HuH-7 (cell line): ENCODE measurements around the gene GSK3A.
A peak's percentile ranks its signal among the peaks of the same experiment; 100 is the strongest.

ENCODE experiments used
- DNase-seq: peaks from one replicate; pipeline ENCODE4 v3.0.0; 2011; ENCODE audit warnings: low spot score

The GSK3A gene

DNA sequence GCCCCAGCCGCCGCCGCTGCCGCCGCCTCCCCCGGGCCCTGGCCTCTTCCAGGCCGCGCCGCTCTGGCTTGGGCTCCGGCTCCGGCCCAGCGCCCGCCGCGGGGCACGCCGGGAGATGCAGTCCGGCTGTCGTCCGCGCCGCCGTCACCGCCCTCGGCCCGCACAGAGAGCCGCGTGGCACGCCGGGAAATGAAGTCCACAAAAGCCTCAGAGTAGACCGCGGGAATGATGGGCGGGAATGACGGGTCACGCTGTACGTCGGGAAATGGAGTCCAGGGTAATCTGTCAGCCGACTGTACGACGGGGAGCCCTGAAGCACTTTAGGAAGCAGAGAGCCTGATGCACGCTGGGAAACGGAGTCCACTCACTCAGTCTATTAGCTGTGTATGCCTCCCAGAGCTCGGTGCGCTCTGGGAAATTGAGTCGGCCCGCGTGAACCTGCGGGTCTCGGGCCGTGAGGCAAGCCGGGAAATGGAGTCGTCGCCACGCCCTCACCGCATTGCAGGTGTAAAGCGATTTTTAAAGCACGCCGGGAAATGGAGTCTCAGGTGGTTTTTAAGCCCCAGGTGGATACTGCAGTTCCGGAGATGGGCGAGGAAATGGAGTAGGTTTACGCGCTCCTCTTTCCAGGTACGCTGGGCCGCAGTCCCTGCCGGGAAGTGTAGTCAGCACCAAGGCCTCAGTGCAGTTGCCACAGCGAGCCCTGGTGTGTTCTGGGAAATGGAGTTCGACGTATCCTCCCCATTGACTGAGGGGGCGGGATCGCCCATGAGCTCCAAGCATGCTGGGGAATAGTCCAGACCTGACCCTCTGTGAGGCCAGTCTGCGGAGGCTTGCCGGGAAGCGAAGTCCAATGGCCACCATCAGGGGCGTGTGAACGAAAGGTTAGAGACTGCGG is at the start of gene GSK3A:
TSS of gene GSK3A (minus strand) at position 91 of the 898 bp plus-strand sequence. CDS start 137 bp downstream, outside the sequence.
- DNase-seq = peak; percentile 94

DNA sequence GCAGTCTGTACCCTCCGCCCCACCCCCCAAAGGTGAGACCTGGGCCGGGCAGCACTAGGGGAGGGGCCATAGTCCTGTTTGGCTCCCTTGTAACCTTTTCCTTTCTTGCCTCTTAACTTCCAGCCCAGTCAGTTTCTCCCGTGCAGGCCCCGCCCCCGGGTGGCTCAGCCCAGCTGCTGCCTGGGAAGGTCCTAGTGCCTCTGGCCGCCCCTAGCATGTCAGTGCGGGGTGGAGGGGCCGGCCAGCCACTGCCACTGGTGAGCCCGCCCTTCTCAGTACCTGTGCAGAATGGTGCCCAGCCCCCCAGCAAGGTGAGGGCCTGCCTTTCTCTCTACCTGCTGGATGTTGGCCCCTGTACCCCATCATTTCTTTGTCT is 49.0 kb upstream of the GSK3A start:
- no peak for DNase-seq

DNA sequence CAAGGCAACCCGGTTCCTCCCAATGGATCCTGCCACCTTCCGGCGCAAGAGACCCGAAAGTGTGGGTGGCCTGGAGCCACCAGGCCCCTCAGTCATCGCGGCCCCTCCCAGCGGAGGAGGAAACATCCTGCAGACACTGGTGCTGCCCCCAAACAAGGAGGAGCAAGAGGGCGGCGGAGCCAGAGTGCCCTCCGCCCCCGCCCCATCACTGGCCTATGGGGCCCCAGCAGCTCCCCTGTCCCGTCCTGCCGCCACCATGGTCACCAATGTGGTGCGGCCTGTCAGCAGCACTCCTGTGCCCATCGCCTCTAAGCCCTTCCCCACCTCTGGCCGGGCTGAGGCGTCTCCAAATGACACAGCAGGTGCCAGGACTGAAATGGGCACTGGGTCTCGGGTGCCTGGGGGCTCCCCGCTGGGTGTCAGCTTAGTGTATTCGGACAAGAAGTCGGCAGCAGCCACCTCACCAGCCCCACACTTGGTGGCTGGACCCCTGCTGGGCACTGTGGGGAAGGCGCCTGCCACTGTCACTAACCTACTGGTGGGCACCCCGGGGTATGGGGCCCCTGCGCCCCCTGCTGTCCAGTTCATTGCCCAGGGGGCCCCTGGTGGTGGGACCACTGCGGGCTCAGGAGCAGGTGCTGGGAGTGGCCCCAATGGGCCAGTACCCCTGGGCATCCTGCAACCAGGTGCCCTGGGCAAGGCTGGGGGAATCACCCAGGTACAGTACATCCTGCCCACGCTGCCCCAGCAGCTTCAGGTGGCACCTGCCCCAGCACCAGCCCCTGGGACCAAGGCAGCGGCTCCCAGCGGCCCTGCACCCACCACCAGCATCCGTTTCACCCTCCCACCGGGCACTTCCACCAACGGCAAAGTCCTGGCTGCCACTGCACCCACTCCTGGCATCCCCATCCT is 48.4 kb upstream of the GSK3A start:
- peak; percentile 76 for DNase-seq

DNA sequence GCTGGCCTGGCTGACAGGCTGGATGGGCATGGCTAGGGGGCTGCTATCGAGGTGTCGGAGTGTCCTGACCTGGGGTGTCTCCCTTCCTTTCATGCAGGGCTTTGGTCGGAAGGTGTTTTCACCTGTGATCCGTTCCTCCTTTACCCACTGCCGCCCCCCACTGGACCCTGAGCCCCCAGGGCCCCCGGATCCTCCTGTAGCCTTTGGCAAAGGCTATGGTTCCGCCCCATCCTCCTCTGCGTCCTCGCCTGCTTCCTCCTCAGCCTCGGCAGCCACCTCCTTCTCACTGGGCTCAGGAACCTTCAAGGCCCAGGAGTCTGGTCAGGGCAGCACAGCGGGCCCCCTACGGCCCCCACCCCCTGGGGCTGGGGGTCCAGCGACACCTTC is 47.7 kb upstream of the GSK3A start:
- DNase-seq = no peak

DNA sequence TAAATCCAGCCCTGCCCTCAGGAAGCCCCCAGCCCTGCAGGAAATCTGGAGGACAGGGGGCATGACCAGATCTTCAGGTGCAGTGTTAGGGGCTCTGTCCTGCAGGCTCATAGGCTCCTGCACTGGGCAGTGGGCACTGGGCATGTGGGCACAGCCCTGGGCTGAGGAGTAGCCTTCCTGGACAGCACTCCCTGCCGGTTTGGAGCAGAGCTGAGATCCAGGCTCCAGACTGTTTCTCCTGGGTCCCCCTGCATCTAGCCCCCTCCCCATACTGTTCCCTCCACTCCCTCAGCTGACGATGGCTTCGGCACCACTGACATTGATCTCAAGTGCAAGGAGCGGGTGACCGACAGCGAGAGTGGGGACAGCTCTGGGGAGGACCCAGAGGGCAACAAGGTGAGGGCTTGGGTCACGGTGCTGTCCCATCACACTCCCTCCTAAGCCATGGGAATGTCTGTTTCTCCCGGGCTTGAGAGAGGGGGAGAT is 47.2 kb upstream of the GSK3A start:
- DNase-seq = no peak

DNA sequence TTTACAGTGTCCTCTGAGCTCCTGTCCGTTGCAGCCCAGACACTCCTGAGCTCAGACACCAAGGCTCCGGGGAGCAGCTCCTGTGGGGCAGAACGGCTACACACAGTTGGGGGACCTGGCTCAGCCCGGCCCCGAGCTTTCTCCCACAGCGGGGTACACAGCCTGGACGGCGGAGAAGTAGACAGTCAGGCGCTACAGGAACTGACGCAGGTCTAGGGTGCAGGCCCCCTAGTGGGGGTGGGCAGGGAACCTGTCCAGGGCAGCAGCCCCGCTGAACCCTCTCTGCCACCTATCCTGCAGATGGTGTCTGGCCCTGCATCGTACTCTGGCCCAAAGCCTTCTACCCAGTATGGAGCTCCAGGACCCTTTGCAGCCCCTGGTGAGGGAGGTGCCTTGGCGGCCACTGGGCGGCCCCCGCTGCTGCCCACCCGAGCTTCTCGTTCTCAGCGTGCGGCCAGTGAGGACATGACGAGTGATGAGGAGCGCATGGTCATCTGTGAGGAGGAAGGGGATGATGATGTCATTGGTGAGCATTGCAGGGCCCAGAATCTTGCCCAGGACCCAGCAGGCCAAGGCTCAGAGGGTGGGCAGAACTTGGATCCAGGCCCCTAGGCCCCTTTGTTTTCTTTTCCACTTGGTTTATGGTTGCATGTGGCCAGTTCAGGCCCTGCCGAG is 46.6 kb upstream of the GSK3A start:
- DNase-seq = no peak

DNA sequence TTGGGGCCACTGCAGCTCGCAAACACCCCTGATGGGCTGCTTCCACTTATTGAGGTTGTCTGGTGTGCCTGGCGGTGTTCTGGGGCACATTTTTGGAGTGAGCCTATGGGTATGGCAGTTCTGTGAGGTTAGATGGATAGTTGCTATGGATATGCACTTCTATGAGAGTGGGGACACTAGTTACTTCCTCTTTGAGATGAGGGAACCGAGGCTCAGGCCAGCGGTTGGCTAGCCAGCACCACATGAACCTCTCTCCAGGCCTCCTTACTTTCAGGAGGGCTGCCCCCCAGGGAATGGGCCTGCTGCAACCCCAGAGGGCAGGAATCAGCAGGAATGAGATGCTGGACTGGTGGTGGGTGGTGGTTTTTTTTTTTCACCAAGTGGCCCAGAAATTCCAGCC is 46.0 kb upstream of the GSK3A start:
- no peak for DNase-seq

DNA sequence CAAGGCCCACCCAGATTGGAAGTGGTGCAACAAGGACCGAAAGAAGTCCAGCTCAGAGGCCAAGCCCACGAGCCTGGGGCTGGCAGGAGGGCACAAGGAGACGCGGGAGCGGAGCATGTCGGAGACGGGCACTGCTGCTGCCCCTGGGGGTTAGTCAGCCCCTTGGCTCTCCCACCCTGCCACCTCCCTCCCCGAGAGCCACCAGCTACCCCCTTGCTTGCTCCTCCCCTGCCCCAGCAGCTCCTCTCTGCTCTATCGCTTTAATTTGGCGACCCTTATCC is 45.4 kb upstream of the GSK3A start:
- DNase-seq = no peak

DNA sequence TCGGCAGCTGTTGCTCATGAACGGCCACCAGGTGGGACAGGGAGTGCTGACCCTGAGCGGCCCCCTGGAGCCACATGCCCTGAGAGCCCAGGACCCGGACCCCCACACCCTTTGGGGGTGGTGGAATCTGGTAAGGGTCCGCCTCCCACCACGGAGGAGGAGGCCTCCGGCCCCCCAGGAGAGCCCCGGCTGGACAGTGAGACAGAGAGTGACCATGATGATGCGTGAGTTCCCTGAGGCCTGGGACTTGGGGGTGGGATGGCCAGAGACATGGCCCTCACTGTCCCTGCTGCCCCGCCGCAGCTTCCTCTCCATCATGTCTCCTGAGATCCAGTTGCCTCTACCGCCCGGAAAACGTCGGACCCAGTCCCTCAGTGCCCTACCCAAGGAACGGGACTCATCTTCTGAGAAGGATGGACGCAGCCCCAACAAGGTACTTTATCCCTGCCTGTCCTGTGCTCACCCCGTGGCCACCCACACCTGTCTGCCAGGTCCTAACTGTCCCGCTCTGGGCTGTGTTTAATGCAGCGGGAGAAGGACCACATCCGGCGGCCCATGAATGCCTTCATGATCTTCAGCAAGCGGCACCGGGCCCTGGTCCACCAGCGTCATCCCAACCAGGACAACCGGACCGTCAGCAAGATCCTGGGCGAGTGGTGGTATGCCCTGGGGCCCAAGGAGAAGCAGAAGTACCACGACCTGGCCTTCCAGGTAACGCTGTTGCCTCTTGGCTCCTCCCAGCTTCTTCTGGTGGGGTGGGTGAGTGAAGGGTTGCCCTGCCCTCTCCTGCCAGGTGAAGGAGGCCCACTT is 44.8 kb upstream of the GSK3A start:
- DNase-seq = no peak

DNA sequence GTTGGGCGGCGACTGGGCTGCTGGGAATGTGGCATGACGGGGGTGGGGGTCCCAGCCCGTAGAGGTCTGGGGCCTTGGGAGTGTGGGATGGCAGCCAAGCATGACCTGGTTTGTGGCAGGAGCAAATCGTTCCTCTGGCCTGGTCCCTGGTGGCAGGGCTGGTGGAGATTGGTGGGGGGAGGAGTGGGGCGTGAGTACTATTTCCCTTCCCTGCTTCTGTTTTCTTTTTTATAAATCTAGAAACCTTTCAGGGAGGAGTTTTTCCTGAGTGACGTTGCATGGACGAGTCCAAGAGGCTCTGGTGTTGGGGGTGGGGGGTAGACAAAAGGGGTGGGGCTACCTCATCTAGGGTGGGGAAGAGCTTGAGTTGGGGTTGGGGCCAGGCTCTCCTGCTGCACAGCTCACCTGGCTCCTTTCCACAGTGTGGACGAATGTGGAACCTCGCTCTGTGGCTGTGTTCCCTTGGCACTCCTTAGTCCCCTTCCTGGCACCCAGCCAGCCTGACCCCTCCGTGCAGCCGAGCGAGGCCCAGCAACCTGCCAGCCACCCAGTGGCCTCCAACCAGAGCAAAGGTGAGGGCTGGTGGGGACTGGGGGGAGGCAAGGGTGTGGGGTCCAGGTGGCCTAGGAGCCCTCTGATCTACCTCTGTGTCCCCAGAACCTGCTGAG is 44.1 kb upstream of the GSK3A start:
- DNase-seq = no peak

DNA sequence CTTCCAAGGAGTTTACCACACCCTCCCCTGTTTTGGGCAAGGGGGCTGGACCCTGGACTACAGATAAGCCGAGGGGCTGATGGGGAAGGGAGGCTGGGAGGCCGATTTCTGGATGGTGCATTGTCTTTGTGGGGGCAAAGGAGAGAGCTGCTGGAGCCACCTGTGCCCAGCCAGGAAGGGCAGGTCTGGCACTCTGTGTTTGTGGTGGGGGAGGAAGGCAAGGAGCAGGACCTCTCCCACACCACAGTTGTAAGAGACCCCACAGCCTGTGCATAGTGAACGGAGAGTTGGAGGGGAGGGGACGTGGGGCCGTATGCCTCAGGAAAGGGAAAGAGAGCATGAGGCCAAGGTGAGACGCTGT is 43.6 kb upstream of the GSK3A start:
- DNase-seq = no peak

DNA sequence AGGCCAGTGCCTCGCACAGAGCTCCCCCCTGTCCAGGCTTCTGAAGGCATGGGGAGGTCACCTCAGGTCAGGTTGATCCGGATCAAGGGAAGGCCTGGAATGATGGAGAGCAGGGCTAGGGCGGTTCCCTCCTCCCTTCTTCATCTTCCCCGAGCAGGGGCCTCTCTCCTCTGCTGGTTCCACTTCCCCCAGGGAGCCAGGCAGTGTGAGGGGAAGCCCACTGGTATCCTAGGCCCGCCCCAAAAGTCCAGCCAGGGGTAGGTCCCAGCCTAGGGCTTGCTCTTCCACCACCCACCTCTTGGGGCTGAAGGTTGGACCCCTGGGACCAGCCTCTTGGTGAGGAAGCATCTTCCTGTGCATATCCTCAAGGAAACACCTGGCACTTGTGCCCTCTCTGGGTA is 43.1 kb upstream of the GSK3A start:
- DNase-seq = no peak

DNA sequence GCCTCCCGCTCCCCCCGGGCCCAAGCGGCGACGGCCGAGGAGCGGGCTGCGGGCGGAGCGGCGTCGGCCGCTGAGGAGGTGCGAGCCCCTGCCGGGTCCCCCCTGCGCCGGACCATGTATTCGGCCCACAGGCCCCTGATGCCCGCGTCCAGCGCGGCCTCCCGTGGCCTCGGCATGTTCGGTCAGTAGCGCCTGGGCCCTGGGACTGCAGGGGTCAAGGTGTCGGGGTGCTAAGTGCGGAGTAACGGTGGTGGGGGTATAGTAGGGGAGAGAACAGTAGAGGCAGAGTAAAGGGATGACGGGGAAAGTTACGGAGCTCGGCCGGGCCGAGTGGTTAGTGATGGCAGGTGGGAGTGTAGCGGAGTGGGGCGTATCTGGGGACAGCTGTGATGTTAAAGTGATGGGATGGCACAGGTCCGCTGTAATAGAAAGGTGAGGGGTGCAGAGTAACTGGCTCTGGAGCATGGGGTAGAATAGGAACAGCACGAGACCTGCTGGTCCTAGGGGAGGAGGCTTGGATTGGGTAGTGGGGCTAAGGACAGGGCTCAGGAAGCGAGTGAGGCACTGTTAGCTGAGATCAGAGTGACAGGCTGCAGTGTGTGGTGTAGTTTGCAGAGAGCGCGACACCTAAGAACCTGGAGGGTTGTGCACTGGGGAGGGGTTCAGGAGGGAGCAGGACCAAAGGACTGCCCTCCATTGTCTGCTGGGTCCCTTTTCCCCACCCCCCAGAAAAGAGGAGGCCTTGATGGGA is 42.4 kb upstream of the GSK3A start:
- DNase-seq = no peak

DNA sequence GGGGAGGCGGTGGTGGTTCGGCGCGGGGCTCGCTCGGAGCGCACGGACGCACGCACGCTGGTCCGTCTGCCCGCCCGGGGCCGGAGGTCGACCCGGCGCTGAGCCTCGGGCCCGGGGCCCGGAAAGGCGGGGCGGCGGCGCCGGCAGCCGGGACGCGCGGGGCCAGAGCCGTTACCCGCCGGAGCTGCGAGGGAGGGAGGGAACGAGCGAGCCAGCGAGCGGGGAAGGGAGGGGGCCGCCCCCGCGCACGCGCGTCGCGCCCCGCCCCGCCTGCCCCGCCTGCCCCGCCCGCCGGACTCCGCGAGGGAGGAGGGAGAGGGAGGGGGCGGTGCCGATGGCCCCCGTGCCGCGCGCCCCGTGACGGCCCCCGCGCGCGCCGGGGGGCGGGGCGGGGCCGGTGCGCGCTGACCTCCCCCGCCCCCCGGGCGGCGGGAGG is 41.7 kb upstream of the GSK3A start:
- DNase-seq = peak; percentile 82

DNA sequence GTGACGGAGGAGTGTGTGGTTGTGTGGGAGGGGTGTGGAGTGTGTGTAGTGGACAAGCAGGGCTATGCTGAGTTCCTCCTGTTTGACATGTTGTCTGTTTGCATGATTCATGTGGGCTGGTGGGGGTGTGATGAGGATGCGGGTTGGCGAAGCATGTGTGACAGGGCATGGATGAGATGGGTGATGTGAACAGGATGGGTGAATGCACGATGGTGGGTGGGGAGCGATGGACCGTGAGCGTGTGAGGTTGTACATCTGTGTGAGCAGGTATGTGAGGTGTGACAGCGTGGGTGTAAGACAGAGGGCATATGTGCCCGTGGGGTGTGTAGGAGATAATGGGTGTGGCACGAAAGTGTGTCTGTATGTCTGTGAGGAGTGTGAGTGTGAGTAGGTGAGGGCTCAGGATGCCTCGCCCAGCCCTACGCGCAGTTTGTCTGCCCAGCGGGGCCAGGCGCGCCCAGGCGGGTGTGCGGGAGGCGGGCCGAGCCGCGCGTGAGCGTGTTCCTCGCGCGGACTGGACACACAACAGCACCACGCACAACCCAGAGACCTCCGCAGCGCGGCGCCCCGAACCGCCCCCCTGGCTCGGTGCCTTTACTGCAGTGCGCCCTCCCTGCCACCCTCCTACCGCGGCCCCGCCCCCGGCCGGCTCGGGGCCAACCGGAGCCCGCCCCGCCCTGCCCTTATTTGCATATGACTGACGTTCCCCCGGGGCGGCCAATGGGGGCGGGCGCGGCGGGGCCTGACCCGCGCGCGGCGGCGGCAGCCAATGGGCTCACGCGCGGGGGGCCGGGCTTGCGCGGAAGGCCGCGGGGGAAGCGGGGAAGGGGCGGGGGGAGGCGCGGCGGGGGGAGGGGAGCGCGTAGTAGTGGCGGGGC is 41.0 kb upstream of the GSK3A start:
- peak; percentile 99 for DNase-seq

DNA sequence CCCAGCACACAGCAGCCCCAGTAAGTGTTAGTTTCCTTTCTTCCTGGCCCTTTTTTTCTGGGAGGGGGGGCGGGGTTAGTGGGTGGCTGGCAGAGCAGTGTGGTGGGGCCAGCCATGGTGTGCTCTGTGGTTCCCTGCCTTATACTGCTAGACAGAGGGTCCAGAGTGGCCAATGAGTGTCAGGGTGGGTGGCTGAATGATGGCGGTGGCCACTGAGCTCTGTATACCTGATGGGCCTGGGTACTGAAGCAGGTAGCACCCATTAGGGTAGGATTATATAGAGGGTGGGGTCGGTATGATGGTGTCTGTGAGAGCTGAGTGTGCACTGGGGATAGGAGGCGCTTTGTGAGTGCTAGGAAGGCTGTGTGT is 40.4 kb upstream of the GSK3A start:
- DNase-seq = no peak

DNA sequence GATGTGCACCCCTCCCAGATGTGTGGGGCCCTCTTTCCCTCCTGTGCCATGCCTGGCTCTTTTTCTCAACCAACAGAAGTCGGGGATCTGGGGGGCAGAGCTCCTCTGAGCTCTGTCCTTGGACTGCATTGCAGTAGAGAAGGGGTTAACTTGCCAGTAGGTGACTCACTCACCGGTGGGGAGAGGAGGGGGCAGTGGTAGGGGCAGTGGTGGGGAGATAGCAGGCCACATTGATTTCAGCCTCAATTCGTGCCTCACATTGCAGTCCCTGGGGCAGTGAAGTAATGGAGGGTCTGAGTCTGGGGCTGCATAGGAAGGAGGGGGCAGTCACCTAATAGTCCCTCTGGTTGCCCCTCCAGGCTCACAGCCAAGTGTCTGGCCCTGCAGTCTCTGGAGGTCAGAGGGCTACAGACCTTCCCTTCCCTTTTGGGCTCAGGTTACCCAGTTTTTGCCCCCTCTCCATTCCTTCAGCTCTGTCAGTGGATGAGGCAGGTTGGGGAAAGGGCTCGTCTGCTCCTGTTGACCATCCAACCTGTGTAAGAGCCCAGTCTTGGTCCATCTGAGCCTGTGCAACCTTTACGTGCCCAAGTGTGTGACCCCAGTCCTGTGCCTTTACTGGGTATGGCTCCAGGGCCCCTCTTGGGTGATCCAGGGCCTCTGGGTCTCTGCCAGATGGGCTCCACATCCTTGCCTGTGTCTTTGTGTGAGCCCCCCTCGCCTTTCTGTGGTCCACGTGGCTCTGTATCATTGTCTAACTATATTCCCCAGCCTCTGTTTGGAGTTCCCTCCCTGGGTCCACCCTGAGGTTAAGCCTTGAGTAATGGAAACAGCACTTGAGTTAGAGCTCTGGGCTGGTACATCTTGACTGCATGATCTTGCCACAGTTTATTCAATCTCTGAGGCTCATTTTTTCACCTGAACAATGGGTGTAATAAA is 39.7 kb upstream of the GSK3A start:
- no peak for DNase-seq

DNA sequence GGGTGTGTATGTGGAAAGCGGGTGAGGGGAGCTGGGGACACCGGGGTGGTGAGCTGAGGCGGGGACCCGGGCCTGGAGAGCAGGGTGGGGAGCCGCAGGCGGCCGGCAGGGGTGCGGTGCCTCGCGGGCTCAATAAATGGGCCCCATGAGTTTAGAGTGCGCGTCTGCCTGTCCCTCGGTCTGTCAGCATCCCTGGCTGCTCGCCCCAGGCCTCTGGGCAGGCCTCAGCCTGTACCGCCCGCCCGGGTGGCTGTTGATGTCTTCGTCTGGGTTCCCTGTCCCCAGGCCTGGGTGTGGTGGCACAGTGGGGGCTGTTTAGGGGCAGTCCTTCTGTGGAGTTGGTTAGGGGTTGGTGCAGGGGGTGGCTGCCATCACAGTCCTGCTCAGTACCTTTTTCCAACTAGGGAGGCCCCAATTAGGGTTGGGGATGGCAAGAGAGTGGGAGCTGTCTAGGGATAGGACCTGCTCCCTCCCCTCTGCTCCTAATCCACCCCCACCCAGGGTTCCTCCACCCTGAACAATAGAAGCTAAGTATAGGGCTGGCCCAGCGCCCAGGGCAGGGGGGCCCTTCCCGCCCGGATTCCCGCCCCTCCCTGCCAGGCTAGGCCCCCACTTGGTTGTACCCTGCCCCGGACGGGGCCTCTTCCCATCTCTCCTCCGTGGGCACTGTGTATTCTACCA is 38.9 kb upstream of the GSK3A start:
- no peak for DNase-seq
